Endothelial cell of umbilical vein (primary cell): ENCODE measurements around the gene WRNIP1.
A peak's percentile ranks its signal among the peaks of the same experiment; 100 is the strongest.

ENCODE experiments used
- EZH2 ChIP-seq: IDR thresholded peaks from 2 replicates; pipeline ENCODE4 v1.6.1; 2012; ENCODE audit warnings: borderline replicate concordance, low read depth, mild to moderate bottlenecking, moderate library complexity, low read length, inconsistent platforms; ENCODE audit not compliant: severe bottlenecking
- FOS ChIP-seq: IDR thresholded peaks from 2 replicates; pipeline ENCODE4 v1.6.1; 2011; ENCODE audit warnings: mild to moderate bottlenecking, low read length, moderate library complexity, borderline replicate concordance; ENCODE audit not compliant: insufficient read depth
- GATA2 ChIP-seq: IDR thresholded peaks from 2 replicates; pipeline ENCODE4 v1.7.0; 2011; ENCODE audit warnings: low read depth, mild to moderate bottlenecking, moderate library complexity, mixed read lengths, low read length; ENCODE audit not compliant: insufficient read length, insufficient read depth
- JUN ChIP-seq: IDR thresholded peaks from 2 replicates; pipeline ENCODE4 v1.6.1; 2011; ENCODE audit warnings: borderline replicate concordance, low read depth; ENCODE audit not compliant: insufficient read length, insufficient read depth
- MAX ChIP-seq: IDR thresholded peaks from 2 replicates; pipeline ENCODE4 v1.6.1; 2011; ENCODE audit not compliant: insufficient read depth, insufficient read length
- TF ChIP-seq, protein P1 (sequence below), 2 donors: IDR thresholded peaks; 1 replicate in 1 of 2; 2 replicates in 1 of 2; pipeline ENCODE4 v1.5.1; 2011; ENCODE audit warnings: low read length in 2 of 2, mild to moderate bottlenecking in 2 of 2, moderate library complexity in 2 of 2, control low read depth in 1 of 2, inconsistent platforms in 1 of 2, low read depth in 1 of 2; ENCODE audit not compliant: insufficient read depth in 1 of 2; ENCODE audit errors: extremely low read depth in 1 of 2

GRCh38 chr6:2807342-2808090 is 42.3 kb downstream of the WRNIP1 start:
- TF ChIP-seq, protein P1, sequence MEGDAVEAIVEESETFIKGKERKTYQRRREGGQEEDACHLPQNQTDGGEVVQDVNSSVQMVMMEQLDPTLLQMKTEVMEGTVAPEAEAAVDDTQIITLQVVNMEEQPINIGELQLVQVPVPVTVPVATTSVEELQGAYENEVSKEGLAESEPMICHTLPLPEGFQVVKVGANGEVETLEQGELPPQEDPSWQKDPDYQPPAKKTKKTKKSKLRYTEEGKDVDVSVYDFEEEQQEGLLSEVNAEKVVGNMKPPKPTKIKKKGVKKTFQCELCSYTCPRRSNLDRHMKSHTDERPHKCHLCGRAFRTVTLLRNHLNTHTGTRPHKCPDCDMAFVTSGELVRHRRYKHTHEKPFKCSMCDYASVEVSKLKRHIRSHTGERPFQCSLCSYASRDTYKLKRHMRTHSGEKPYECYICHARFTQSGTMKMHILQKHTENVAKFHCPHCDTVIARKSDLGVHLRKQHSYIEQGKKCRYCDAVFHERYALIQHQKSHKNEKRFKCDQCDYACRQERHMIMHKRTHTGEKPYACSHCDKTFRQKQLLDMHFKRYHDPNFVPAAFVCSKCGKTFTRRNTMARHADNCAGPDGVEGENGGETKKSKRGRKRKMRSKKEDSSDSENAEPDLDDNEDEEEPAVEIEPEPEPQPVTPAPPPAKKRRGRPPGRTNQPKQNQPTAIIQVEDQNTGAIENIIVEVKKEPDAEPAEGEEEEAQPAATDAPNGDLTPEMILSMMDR (IDR thresholded peaks at IDR 0.05; ENCODE audit: extremely low read depth in 1 of 2, insufficient read depth in 1 of 2, low read depth in 1 of 2, low read length in 2 of 2) = no peak
- TF ChIP-seq EZH2 = no peak
- TF ChIP-seq JUN = no peak
- TF ChIP-seq MAX = peak; percentile 36
- TF ChIP-seq GATA2 = peak; percentile 45
- no peak for TF ChIP-seq FOS
